Stimulated activated naive CD4-positive, alpha-beta T cell treated with Interleukin-2 at 50 U/mL for 16 hours (primary cell): ENCODE data around the gene CSNK2A3.
"Not testable (repeated sequence)": the region's sequence is repeated elsewhere in the genome, so short reads cannot be mapped to it uniquely, and the experiment has no call there.

Source experiments
- DNase-seq: peaks from one replicate; lab custom pipeline; 2025; lab: John Stamatoyannopoulos, UW

CSNK2A3 gene

GRCh38 chr11:11352878-11353277 is at the start of gene CSNK2A3:
Gene CSNK2A3 (minus strand): TSS chr11:11353250. CDS start chr11:11353119, 131 bp downstream.
- DNase-seq = not testable (repeated sequence)

GRCh38 chr11:11401960-11402535 is 49.0 kb upstream of the CSNK2A3 start:
- DNase-seq = no peak

- DNase-seq = no peak
These were observed 47.7 kb upstream of the CSNK2A3 start for GRCh38 chr11:11400635-11401232.

GRCh38 chr11:11400121-11400520 is 47.1 kb upstream of the CSNK2A3 start:
- no peak for DNase-seq

GRCh38 chr11:11397781-11398180 is 44.7 kb upstream of the CSNK2A3 start:
- no peak for DNase-seq

GRCh38 chr11:11397036-11397415 is 44.0 kb upstream of the CSNK2A3 start:
- DNase-seq = no peak

- DNase-seq = no peak
These were observed 43.4 kb upstream of the CSNK2A3 start for GRCh38 chr11:11396301-11397035.

GRCh38 chr11:11395126-11395525 is 42.1 kb upstream of the CSNK2A3 start:
- no peak for DNase-seq

GRCh38 chr11:11394241-11394640 is 41.2 kb upstream of the CSNK2A3 start:
- no peak for DNase-seq

GRCh38 chr11:11391796-11392463 is 38.9 kb upstream of the CSNK2A3 start:
- DNase-seq = no peak

- DNase-seq = no peak
These were observed 38.1 kb upstream of the CSNK2A3 start for GRCh38 chr11:11391169-11391568.

- DNase-seq = no peak
These were observed 37.2 kb upstream of the CSNK2A3 start for GRCh38 chr11:11390068-11390771.

GRCh38 chr11:11389238-11389637 is 36.2 kb upstream of the CSNK2A3 start:
- DNase-seq = no peak

- no peak for DNase-seq
These were observed 34.7 kb upstream of the CSNK2A3 start for GRCh38 chr11:11387622-11388305.

- no peak for DNase-seq
These were observed 34.2 kb upstream of the CSNK2A3 start for GRCh38 chr11:11387207-11387606.

- no peak for DNase-seq
These were observed 31.8 kb upstream of the CSNK2A3 start for GRCh38 chr11:11384829-11385228.

- DNase-seq = no peak
These were observed 30.9 kb upstream of the CSNK2A3 start for GRCh38 chr11:11383995-11384394.

- DNase-seq = no peak
These were observed 29.9 kb upstream of the CSNK2A3 start for GRCh38 chr11:11382858-11383532.

GRCh38 chr11:11381471-11382105 is 28.5 kb upstream of the CSNK2A3 start:
- no peak for DNase-seq

GRCh38 chr11:11380883-11381282 is 27.8 kb upstream of the CSNK2A3 start:
- DNase-seq = no peak

- DNase-seq = no peak
These were observed 27.3 kb upstream of the CSNK2A3 start for GRCh38 chr11:11380340-11380739.
